ENCODE results near the gene EXOC3L4. TPM values are rescaled to one million over a fixed set of nuclear protein-coding genes. Genes with fewer than 3 reads are reported as not detected.

EXOC3L4 gene
- polyA plus RNA-seq, 1 donor (not counting 4 experiments of a cell fraction or from before 2014, with no cell fraction given) = not detected

- Histone ChIP-seq H3K27me3 (ENCODE audit: control insufficient read depth, extremely low read depth, insufficient read depth, low read length) (no peaks in the 10 kb centered on the region), H4K20me1 (ENCODE audit: control insufficient read depth, extremely low read depth, insufficient read depth, low read length) (peaks cover 5% of the 10 kb centered on the region), H3K4me3 (ENCODE audit: control insufficient read depth in 2 of 3, extremely low read depth in 1 of 3, insufficient read depth in 2 of 3, low read depth in 1 of 3, low read length in 3 of 3) (peak overlapping the region; percentile 63 to 92 (median 84)), H2AFZ (ENCODE audit: control insufficient read depth, low read length) (no peak overlapping the region), H3K9ac (ENCODE audit: control insufficient read depth, extremely low read depth, insufficient read depth, low read length) (peak overlapping the region; percentile 83), H3K79me2 (ENCODE audit: control insufficient read depth, insufficient read depth, low read length) (peaks cover 62% of the 10 kb centered on the region), H3K4me1 (ENCODE audit: control insufficient read depth, extremely low read depth, insufficient read depth, low read length) (peaks cover 15% of the 10 kb centered on the region), H3K9me3 (ENCODE audit: control insufficient read depth, low read depth, low read length) (no peaks in the 10 kb centered on the region), H3K36me3 (ENCODE audit: control insufficient read depth in 2 of 2, extremely low read depth in 1 of 2, insufficient read depth in 2 of 2, low read length in 2 of 2) (peaks cover 1 to 13% of the 10 kb centered on the region in 2 experiments), H3K9me1 (ENCODE audit: control insufficient read depth, extremely low read depth, insufficient read depth, low read length) (peaks cover 3% of the 10 kb centered on the region), H3K27ac (ENCODE audit: control insufficient read depth, insufficient read depth, low read length) (no peak overlapping the region), H3K4me2 (ENCODE audit: control insufficient read depth, extremely low read depth, insufficient read depth, low read depth, low read length) (peak overlapping the region; percentile 86)
- dilution Hi-C loops (cut with MboI; ENCODE audit: extremely low pct_ligation_motif_present, low sequenced_read_pairs) = no loop called here
- FAIRE-seq (no peak), DNase-seq (ENCODE audit: low read depth, low spot score) (no peak)
- TF ChIP-seq EZH2 (IDR thresholded peaks at IDR 0.05; ENCODE audit: low read length) = no peak
- TF ChIP-seq CTCF (optimal IDR thresholded peaks at IDR 0.05 in 1 of 3, IDR thresholded peaks at IDR 0.05 in 1 of 3, conservative IDR thresholded peaks at IDR 0.05 in 1 of 3; ENCODE audit: extremely low read depth in 1 of 3, insufficient read depth in 2 of 3, low read length in 3 of 3) = no peak
These were observed 38.8 kb upstream of the EXOC3L4 start for GRCh38 chr14:103055695-103056094.

GRCh38 chr14:103056322-103057027 is 38.0 kb upstream of the EXOC3L4 start:
- FAIRE-seq (no peak), DNase-seq (ENCODE audit: low read depth, low spot score) (no peak)
- Histone ChIP-seq H4K20me1 (ENCODE audit: control insufficient read depth, extremely low read depth, insufficient read depth, low read length) (peaks cover 5% of the 10 kb centered on the region), H3K4me1 (ENCODE audit: control insufficient read depth, extremely low read depth, insufficient read depth, low read length) (peaks cover 15% of the 10 kb centered on the region), H3K27ac (ENCODE audit: control insufficient read depth, insufficient read depth, low read length) (peak overlapping the region; percentile 60), H3K9me3 (ENCODE audit: control insufficient read depth, low read depth, low read length) (no peaks in the 10 kb centered on the region), H3K4me3 (ENCODE audit: control insufficient read depth in 2 of 3, extremely low read depth in 1 of 3, insufficient read depth in 2 of 3, low read depth in 1 of 3, low read length in 3 of 3) (peak overlapping the region; percentile 80 to 92 (median 84)), H2AFZ (ENCODE audit: control insufficient read depth, low read length) (peak overlapping the region; percentile 53), H3K36me3 (ENCODE audit: control insufficient read depth in 2 of 2, extremely low read depth in 1 of 2, insufficient read depth in 2 of 2, low read length in 2 of 2) (peaks cover 1 to 13% of the 10 kb centered on the region in 2 experiments), H3K9me1 (ENCODE audit: control insufficient read depth, extremely low read depth, insufficient read depth, low read length) (peaks cover 3% of the 10 kb centered on the region), H3K9ac (ENCODE audit: control insufficient read depth, extremely low read depth, insufficient read depth, low read length) (peak overlapping the region; percentile 83), H3K79me2 (ENCODE audit: control insufficient read depth, insufficient read depth, low read length) (peaks cover 55% of the 10 kb centered on the region), H3K27me3 (ENCODE audit: control insufficient read depth, extremely low read depth, insufficient read depth, low read length) (no peaks in the 10 kb centered on the region), H3K4me2 (ENCODE audit: control insufficient read depth, extremely low read depth, insufficient read depth, low read depth, low read length) (peak overlapping the region; percentile 86)
- dilution Hi-C loops (cut with MboI; ENCODE audit: extremely low pct_ligation_motif_present, low sequenced_read_pairs) = no loop called here
- TF ChIP-seq EZH2 (IDR thresholded peaks at IDR 0.05; ENCODE audit: low read length) (no peak), CTCF (optimal IDR thresholded peaks at IDR 0.05 in 1 of 3, IDR thresholded peaks at IDR 0.05 in 1 of 3, conservative IDR thresholded peaks at IDR 0.05 in 1 of 3; ENCODE audit: extremely low read depth in 1 of 3, insufficient read depth in 2 of 3, low read length in 3 of 3) (no peak)
